Keratinocyte (primary cell): Measurements from ENCODE around the gene TRAPPC13. TPM values are rescaled to one million over a fixed set of nuclear protein-coding genes. Genes with fewer than 3 reads are reported as not detected.
A peak's percentile ranks its signal among the peaks of the same experiment; 100 is the strongest.

Experiments
- DNase-seq: peaks from one replicate; pipeline ENCODE4 v3.0.0-alpha.2; 2011; ENCODE audit warnings: low read depth, missing footprints, low spot score
- FAIRE-seq: peaks from 2 replicates; lab custom pipeline; 2011; peaks lifted over from hg19 to GRCh38; lab: Jason Lieb, UNC
- H2AFZ ChIP-seq: 2 replicates; pipeline ENCODE4 v1.6.0; 2012; ENCODE audit warnings: low read length, control low read depth, inconsistent platforms; ENCODE audit not compliant: control insufficient read depth
- H3K27ac ChIP-seq: 2 replicates; pipeline ENCODE4 v1.5.1; 2011; ENCODE audit warnings: low read length; ENCODE audit not compliant: control insufficient read depth, insufficient read depth
- H3K27me3 ChIP-seq: 3 replicates; pipeline ENCODE4 v1.6.0; 2011; ENCODE audit warnings: low read length; ENCODE audit not compliant: control insufficient read depth, insufficient read depth; ENCODE audit errors: extremely low read depth
- H3K36me3 ChIP-seq, 2 experiments: 2 replicates in 1 of 2; 3 replicates in 1 of 2; pipeline ENCODE4 v1.5.1; 2011; ENCODE audit warnings: low read length in 2 of 2, mild to moderate bottlenecking in 1 of 2; ENCODE audit not compliant: control insufficient read depth in 2 of 2, insufficient read depth in 2 of 2; ENCODE audit errors: extremely low read depth in 1 of 2
- H3K4me1 ChIP-seq: 3 replicates; pipeline ENCODE4 v1.5.1; 2011; ENCODE audit warnings: low read length; ENCODE audit not compliant: control insufficient read depth, insufficient read depth; ENCODE audit errors: extremely low read depth
- H3K4me2 ChIP-seq: 3 replicates; pipeline ENCODE4 v1.6.0; 2011; ENCODE audit warnings: low read depth, low read length; ENCODE audit not compliant: control insufficient read depth, insufficient read depth; ENCODE audit errors: extremely low read depth
- H3K4me3 ChIP-seq, 3 experiments: fragments of 200-600 bp in 1 of 3; sonication (generic) in 1 of 3; 2 replicates in 2 of 3; 3 replicates in 1 of 3; pipeline ENCODE4 v1.5.1; 2011 to 2016; ENCODE audit warnings: low read length in 3 of 3, mild to moderate bottlenecking in 3 of 3, control low read depth in 2 of 3, inconsistent platforms in 1 of 3, low read depth in 1 of 3, mixed read lengths in 1 of 3, mixed run types in 1 of 3, moderate library complexity in 1 of 3; ENCODE audit not compliant: control insufficient read depth in 2 of 3, insufficient read depth in 2 of 3; ENCODE audit errors: extremely low read depth in 1 of 3
- H3K79me2 ChIP-seq: 2 replicates; pipeline ENCODE4 v1.6.0; 2012; ENCODE audit warnings: low read length; ENCODE audit not compliant: control insufficient read depth, insufficient read depth
- H3K9ac ChIP-seq: 3 replicates; pipeline ENCODE4 v1.6.0; 2011; ENCODE audit warnings: low read length; ENCODE audit not compliant: control insufficient read depth, insufficient read depth; ENCODE audit errors: extremely low read depth
- H3K9me1 ChIP-seq: 3 replicates; pipeline ENCODE4 v1.6.0; 2011; ENCODE audit warnings: low read length; ENCODE audit not compliant: control insufficient read depth, insufficient read depth; ENCODE audit errors: extremely low read depth
- H3K9me3 ChIP-seq: 2 replicates; pipeline ENCODE4 v1.5.1; 2012; ENCODE audit warnings: low read depth, low read length; ENCODE audit not compliant: control insufficient read depth
- H4K20me1 ChIP-seq: 3 replicates; pipeline ENCODE4 v1.6.0; 2011; ENCODE audit warnings: low read length; ENCODE audit not compliant: control insufficient read depth, insufficient read depth; ENCODE audit errors: extremely low read depth
- EZH2 ChIP-seq: IDR thresholded peaks from one replicate; pipeline ENCODE4 v1.6.1; 2012; ENCODE audit warnings: inconsistent platforms, mild to moderate bottlenecking, low read length, moderate library complexity
- dilution Hi-C: fragments of 300-500 bp; cut with MboI; formaldehyde crosslinking; loops from one replicate; pipeline ENCODE4 v1.7.0; 2020; ENCODE audit warnings: low sequenced_read_pairs; ENCODE audit not compliant: extremely low pct_ligation_motif_present
- polyA plus RNA-seq, 5 experiments: library from polyadenylated mRNA; depleted of rRNA in 3 of 5; stranded (reverse) in 3 of 5; stranded (forward) in 1 of 5; unstranded in 1 of 5; fragments of >200 nt; gene quantifications; 1 replicate in 1 of 5; 2 replicates in 3 of 5; 3 replicates in 1 of 5; pipeline versions ENCODE4 v1.2.1 to v1.2.3, GENCODE V29; 2011 to 2012; ENCODE audit warnings: missing spikeins in 2 of 5, low read depth in 1 of 5, low replicate concordance in 1 of 5
- TF ChIP-seq, protein P1 (sequence below), 3 experiments: IDR thresholded peaks in 1 of 3; conservative IDR thresholded peaks in 1 of 3; optimal IDR thresholded peaks in 1 of 3; 2 replicates in 2 of 3; 3 replicates in 1 of 3; pipeline versions ENCODE3 to v1.5.1; 2011; ENCODE audit warnings: low read length in 3 of 3, mild to moderate bottlenecking in 3 of 3, moderate library complexity in 2 of 3, control low read depth in 1 of 3, inconsistent platforms in 1 of 3; ENCODE audit not compliant: insufficient read depth in 2 of 3; ENCODE audit errors: extremely low read depth in 1 of 3

TRAPPC13 gene
- polyA plus RNA-seq, 1 donor (not counting 4 experiments of a cell fraction or from before 2014, with no cell fraction given), result 22.2 TPM

DNA sequence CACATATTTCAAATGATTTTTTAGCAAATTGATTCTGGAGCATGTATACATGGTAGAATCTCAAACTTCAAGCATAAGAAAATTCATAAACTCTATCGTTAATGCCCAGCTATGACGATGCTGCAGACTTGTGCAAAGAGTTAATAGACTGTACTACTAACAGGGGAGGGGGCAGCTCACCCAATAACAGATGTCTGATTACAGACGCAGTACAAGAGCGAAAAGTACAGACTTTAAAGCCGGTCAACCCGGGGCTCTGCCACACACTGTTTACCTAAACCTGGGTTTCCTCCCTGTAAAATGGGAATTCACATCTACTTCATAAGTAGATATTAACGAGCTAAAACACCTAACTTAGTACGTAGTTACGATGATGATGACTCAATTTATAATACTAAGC lies 1.3 kb upstream of the TRAPPC13 start:
- Histone ChIP-seq H3K27ac (peak overlapping the region; percentile 86), H3K79me2 (peaks cover 72% of the 10 kb centered on the region), H3K4me3 (peak overlapping the region; percentile 66 to 99 (median 98)), H2AFZ (peak overlapping the region; percentile 99), H3K9ac (peak overlapping the region; percentile 97), H3K4me1 (peaks cover 17% of the 10 kb centered on the region), H3K27me3 (no peaks in the 10 kb centered on the region), H3K9me3 (no peaks in the 10 kb centered on the region), H3K9me1 (no peaks in the 10 kb centered on the region), H3K4me2 (peak overlapping the region; percentile 99), H3K36me3 (no peaks in the 10 kb centered on the region), H4K20me1 (no peaks in the 10 kb centered on the region)
- no peak for DNase-seq
- no peak for FAIRE-seq
- TF ChIP-seq EZH2, result no peak
- TF ChIP-seq, protein P1, sequence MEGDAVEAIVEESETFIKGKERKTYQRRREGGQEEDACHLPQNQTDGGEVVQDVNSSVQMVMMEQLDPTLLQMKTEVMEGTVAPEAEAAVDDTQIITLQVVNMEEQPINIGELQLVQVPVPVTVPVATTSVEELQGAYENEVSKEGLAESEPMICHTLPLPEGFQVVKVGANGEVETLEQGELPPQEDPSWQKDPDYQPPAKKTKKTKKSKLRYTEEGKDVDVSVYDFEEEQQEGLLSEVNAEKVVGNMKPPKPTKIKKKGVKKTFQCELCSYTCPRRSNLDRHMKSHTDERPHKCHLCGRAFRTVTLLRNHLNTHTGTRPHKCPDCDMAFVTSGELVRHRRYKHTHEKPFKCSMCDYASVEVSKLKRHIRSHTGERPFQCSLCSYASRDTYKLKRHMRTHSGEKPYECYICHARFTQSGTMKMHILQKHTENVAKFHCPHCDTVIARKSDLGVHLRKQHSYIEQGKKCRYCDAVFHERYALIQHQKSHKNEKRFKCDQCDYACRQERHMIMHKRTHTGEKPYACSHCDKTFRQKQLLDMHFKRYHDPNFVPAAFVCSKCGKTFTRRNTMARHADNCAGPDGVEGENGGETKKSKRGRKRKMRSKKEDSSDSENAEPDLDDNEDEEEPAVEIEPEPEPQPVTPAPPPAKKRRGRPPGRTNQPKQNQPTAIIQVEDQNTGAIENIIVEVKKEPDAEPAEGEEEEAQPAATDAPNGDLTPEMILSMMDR (optimal IDR thresholded peaks at IDR 0.05 in 1 of 3, IDR thresholded peaks at IDR 0.05 in 1 of 3, conservative IDR thresholded peaks at IDR 0.05 in 1 of 3; ENCODE audit: extremely low read depth in 1 of 3, insufficient read depth in 2 of 3, low read length in 3 of 3), result no peak
- dilution Hi-C loops, result no loop called here

DNA sequence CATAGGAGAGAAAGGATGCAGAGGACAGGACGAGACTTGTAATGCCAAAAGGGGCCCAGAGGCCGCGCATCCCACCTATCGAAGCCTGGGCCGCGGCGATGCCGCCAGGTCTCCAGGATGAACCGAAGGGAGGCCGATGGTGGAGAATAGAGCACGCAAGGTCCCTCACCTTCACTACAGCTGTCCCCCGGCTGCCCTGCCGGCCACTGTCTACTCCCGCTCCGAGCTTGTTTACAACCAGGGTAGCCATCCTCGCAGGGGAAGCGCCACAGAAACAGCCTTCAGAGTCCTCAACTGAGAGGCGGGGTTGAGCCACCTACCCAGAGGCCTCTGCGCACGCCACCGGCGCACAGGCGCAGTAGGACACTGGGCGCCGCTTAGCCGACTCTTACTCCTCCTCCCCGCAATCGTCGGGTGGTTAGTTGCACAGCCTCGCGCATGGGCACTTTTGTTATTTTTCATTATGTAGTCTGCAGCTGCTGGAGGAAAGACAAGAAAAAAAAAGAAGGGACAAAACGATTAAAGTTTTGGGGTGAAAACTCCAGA lies 729 bp upstream of the TRAPPC13 start, which contains the start of gene TRIM23:
Gene TRIM23 (minus strand): TSS at position 309 of the 546 bp plus-strand sequence. CDS start 59 bp downstream, at position 250.
- no peaks in the 10 kb centered on the region for H3K27me3 ChIP-seq
- dilution Hi-C loops, result no loop called here
- FAIRE-seq (peak; percentile 57), DNase-seq (peak; percentile 26)
- H2AFZ ChIP-seq, result peak within 1 kb of the TSS; percentile 100
- H4K20me1 ChIP-seq, result no peaks in the 10 kb centered on the region
- H3K36me3 ChIP-seq, result no peaks in the 10 kb centered on the region
- no peaks in the 10 kb centered on the region for H3K9me1 ChIP-seq
- TF ChIP-seq EZH2, result no peak
- TF ChIP-seq, protein P1 (optimal IDR thresholded peaks at IDR 0.05 in 1 of 3, IDR thresholded peaks at IDR 0.05 in 1 of 3, conservative IDR thresholded peaks at IDR 0.05 in 1 of 3; ENCODE audit: extremely low read depth in 1 of 3, insufficient read depth in 2 of 3, low read length in 3 of 3), result no peak
- H3K9ac ChIP-seq, result peak within 1 kb of the TSS; percentile 97
- peaks cover 71% of the 10 kb centered on the region for H3K79me2 ChIP-seq
- H3K27ac ChIP-seq, result peak within 1 kb of the TSS; percentile 86
- H3K4me2 ChIP-seq, result peak within 1 kb of the TSS; percentile 99
- H3K4me3 ChIP-seq, result peak within 1 kb of the TSS; percentile 66 to 99 (median 98)
- peaks cover 17% of the 10 kb centered on the region for H3K4me1 ChIP-seq
- no peaks in the 10 kb centered on the region for H3K9me3 ChIP-seq
